Stimulated activated CD8-positive, alpha-beta memory T cell treated with anti-CD3 and anti-CD28 coated beads, Interleukin-4, amount 100 ng/mL, for 48 hours (primary cell): ENCODE measurements around the gene ZFYVE28.

Source experiments
- DNase-seq: peaks from one replicate; pipeline ENCODE4 v3.0.0-alpha.2; 2020

ZFYVE28 gene

DNA sequence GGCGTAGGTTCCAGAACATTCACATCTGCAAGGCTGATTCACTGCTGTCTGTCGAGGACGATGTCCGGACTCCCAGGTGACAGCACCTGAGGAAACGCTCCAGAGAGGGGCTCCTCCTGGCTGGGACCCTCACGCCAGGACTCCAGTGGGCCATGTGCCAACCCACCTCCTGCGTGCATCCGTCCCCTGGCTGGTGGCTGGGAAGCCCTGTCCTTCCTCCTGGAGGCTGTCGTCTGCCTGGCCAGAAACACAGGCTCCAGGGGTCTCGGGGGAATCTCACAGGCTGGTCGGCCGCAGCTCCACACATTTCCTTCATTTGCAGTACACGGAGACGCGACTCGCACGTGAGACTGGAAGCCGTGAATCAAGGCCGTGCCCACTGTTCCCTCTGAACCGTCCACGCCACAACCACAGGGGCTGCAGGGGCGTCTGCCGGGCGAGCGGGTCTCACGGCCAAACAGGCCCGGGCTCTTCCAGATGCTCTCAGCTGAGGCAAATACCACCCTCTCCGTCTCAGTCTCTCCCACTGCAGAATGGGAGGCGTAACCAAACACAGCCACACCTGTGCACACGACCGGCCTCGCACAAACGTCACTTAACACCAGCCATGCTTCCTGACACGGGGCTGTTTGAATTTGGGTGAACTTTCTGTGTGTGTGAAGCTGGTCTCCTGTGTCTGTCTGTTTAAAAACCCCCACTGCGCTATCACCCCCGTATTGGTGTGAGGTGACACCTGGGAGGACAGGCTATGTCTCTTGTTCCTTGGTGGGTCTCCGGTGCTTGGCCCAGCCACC is 117.8 kb downstream of the ZFYVE28 start:
- peak; percentile 18 for DNase-seq

DNA sequence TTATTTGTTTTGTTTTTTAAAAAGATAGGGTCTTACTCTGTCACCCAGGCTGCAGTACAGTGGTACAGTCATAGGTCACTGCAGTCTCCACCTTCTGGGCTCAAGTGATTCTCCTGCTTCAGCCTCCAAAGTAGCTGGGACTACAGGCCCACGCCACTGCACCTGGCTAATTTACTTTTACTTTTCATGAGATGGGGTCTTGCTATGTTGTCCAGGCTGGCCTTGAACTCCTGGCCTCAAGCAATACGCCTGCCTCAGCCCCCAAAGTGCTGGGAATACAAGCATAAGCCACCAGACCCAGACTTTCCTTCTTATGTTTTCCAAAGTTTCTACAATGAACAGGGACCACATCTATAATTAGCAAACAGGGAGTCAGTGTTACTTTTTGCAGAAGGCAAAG is 118.7 kb downstream of the ZFYVE28 start:
- peak; percentile 7 for DNase-seq

DNA sequence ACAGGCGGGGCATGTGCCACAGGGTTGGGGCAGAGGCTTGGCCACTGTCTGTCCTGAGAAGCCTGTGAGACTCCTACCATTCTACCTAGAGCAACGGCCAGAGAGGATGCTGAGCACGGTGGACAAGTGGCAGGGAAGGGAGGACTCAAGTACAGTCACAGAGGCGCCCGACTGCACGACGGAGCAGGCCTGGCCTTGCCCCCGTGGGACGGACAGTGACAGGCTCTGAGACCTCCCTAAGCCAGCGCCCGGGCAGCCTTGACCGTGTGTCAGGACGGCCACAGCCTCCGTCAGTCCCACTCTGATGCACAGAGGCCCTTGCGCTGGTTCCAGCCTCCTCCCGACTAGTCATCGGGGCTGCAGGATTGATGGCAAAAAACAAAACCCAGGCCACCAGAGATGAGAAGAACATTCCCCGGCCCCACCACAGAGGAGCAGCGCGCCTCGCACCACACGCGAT is 119.9 kb downstream of the ZFYVE28 start:
- peak; percentile 15 for DNase-seq

DNA sequence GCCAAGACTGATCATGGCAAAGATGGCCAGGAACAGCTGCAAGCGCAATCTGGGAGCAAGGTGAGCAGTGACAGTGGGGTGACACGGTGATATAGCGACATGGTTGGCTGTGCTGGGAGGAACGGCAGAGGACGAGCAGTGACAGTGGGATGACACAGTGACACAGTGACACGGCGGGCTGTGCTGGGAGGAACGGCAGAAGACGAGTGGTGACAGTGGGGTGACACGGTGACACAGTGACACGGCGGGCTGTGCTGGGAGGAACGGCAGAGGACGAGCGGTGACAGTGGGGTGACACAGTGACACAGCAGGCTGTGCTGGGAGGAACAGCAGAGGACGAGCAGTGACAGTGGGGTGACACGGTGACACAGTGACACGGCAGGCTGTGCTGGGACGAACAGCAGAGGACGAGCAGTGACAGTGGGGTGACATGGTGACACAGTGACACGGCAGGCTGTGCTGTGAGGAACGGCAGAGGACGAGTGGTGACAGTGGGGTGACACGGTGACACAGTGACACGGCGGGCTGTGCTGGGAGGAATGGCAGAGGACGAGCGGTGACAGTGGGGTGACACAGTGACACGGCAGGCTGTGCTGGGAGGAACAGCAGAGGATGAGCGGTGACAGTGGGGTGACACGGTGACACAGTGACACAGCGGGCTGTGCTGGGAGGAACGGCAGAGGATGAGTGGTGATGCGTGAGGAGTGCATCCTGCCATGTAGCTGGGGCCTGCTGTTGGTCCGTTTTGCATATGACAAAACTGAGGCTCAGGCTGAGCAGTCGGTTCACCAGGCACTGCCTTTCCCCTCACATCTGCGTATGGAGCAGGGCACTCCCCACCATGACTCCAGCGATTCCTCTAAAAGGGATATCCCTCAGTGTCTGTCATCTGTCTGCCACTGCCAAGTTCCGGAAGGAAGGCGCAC is 120.6 kb downstream of the ZFYVE28 start:
- peak; percentile 27 for DNase-seq

DNA sequence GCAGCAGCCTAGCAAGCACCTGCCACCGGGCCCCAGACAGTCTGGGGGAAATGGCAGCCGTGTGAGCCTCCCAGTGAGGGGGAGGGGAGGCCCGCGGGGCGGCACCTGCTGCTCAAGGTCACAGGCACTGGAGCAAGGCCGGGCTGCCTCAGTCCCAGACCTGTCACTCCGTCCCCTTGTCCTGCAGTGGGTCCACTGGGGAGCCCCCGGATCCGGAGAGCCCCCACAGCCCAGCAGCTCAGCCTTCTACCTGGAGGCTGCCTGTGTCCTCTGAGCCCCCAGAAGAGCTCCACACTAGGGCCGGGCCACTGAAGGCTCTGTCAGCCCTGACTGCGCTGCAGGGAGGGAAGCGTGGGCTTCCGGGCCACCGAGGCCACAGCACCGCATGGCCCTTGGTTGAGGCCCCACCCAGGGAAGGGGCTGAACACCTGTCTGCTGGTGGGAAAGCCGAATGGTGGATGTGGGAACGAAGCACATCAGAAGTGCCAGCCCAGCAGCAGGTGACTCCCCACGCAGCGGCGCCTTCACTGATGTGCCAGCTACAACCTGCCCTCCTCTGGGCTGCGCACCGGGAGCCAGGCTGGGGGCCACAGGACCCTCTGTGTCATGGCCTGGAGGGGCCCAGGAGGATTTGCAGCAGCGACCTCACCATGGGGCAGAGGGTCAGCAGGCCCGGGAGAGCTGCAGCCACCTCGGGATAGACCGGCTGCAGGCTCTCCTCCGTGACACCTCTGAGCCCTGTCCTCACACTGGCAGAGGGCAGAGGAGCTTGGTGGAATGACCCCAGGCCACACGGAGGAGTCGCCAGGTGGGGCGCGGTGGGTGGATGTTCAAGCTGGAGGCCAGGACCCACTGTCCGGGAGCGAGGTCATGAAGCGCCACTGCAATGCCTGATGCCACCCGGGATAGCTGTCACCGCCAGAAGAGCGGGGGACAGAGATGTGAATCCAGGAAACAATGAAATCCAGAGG is 121.5 kb downstream of the ZFYVE28 start:
- peak; percentile 34 for DNase-seq

DNA sequence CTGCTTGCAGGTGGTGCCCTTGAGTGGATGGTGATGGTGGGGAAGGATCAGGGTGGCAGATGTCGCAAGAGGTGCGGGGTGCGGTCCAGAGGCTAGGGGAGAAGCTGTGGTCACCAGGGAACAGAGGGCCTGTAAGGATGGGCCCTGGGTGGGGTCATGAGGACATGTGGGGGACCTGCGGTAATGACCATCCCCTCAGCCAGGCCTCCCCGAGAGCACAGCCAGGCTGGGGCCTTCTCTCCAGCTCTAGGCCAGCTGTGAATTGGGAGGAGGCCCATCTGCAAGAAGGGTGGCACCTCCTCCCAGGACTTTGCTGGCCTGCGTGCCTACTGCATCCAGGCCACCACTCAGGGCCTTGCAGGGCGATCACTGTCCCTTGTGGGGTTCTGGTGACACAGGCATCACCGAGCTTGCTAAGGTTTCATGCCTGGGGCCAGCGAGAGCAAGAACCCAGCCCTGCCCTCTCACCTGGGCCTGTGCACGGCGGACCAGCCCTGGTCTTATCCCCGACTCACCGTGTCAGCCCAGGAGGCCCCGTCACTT is 122.5 kb downstream of the ZFYVE28 start:
- DNase-seq: peak; percentile 23

DNA sequence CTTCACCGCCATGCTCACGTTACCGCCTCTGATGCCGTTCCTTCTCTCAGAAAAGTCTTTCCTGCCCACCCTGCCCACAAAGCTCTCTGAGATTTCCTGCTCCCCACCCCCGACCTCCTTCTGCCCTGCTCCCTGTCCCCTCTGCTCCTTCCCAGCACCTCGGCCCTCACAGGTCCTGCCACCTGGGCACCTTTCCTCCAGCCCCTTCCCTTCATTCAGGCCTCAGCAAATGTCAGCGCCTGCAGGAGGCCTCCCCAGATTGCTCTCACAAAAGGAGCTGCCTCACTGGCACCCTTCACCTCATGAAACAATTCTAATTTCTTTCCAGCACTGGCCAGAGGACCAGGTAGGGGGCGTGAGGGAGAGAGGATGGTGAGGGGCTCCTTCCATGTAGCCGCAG is 122.9 kb downstream of the ZFYVE28 start:
- DNase-seq: no peak

DNA sequence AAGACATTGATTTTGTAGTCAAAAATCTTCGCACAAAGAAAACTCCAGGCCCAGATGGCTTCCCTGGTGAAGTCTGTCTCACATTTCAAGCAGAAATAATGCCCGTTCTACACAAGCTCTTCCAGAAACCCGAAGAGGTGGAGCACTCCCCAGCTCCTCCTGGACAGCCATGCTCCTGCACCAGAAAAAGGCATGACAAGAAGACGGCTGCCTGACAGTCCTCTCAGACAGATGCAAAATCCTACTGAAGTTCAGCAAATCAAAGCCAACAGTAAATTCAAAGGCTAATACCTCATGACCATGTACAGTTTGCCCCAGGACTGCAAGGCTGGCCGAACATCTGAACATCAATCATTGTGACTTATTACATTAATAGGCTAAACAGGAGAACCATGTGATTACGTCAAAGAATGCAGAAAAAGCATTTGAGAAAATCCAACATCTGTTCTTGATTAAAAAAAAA is 125.8 kb downstream of the ZFYVE28 start:
- DNase-seq: peak; percentile 16

DNA sequence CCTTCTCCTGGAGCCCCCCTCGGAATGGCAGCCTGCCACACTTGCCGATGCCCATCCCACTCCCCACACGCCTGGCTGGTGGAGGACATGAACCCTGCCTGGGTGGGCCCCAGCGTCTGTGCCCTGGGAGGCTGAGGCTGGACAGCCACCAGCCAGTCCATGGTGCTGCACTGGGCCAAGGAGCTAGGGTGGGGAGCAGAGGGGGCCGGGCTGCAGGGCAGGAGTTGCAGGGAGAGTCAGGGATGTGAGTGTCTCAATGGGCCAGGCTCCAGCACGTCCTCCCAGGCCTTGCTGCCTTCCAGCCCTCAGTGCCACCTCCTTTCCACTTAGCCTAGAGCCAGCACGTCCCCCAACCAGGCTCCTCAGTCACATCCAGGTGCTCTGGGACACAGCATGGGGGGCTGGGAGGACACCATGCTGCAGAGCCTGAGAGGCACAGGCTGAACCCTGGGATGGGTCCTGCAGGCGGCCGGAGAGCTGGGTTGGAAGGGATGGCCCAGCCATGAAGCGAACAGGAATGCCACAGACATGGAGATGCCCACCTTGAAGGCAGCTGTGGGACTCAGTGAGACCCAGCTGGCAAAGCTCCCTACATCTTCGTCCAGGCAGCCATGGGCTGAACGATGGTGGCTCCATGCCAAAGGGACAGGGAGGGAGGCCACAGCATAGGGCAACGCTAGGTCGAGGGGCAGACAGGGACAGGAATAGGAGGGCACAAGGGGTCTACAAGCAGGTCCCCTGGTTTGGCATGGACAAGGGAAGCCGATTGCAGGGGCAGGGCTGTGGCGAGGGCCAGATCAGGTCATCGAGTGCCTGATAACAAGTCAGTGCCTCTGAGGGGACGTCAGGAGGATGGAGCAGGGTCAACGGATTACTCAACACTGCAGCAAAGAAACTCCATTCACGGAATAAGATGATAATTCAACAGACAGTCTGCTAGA is 126.5 kb downstream of the ZFYVE28 start:
- peak; percentile 17 for DNase-seq

DNA sequence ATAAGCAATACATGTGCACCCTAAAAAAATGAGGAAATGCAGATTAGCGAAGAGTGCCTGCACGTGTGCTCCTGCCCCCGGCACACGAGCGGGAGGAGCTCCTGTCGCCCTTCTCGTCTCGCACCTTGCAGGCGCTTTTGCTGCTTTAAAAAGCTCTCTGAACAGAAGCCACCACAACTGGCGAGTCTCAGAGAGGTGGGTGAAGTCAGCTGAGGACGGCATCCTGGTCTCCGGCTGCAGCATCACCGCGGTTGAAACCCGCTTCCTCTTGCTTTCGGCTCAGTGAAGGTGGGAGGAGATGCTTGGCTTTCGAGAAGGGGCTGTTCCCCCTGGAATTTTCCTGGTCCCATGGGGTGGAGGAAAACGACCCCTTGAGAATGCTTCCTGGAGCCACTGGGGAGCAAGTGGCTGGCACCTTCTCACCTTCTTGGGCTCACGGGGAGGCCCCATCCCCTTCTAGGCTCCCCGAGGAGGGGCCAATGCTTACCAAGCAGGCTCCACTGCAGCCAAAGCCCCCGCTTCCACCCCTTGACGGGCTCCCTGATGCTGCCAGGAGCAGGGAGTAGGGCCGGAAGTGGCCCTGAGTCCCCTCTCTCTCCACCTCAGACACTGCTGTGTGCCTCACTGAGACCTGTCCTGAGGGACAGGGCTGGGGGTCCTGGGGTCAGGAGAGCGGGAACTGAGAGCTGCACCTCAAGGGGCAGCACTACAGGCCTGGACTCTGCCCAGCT is 127.3 kb downstream of the ZFYVE28 start:
- DNase-seq: peak; percentile 68

DNA sequence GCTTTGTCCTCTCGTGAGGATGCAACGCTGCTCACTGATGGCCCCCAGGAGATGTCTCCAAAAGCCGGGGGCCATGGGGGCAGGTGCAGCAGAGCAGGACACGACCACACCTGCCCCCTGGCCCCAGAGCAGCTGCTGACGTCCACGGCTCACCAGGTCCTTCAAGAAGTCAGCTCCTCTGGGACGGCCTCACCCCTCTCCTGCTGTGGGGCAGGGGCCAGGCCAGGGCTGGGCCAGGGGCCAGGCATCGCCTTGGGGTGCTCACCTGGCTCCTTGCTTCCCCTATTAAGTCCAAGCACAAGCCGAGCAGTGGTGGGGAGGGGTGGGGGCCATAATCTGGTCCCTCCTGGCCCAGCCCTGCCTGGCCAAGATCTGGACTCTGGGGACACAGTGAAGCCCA is 128.0 kb downstream of the ZFYVE28 start:
- no peak for DNase-seq

DNA sequence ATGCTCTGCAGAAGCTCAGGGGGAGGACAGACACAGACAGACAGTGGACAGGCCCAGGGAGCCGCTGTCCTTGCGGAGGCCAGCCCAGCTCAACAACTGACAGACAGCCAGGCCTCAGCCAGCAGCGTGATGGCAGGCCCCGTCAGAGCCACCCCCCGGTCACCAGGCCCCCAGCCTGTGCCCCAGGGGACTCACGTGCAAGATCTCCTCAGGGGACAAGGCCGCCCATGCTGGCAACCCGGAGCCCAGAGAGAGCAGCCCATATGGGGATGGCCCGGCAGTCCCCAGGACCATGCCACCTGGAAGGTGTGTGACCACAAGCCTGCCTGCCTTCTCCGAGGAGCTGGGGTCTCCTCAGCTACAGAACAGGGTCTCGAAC is 128.5 kb downstream of the ZFYVE28 start:
- peak; percentile 20 for DNase-seq

DNA sequence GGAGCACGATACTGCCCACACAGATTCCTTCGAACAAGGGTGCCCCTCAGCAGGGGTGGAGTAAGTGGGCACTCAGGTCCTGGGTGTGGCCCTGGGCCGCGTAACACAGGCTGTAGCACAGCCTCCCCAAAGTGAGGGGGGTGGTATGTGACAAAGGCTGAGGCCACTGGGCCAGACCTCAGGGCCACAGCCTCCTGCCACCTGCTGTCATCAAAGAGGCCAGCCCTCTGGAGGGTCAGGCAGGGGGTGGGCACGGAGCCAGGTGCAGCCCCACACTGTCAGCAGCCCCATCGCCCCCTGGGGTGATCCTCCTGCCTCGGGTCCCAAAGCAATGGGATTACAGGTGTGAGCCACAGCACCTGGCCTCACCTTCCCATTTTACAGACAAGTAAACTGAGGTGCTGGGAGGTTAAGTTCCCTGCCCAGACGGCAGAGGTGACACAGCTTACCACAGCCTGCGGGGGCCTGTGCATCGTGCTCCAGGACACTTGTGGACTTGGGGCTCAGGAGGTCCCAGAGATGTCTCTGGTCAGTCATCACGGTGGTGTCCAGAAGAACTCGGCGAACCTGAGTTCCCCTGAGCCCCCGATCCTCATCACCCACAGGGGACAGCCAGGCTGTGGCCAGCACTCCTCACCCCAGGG is 129.0 kb downstream of the ZFYVE28 start:
- peak; percentile 18 for DNase-seq

DNA sequence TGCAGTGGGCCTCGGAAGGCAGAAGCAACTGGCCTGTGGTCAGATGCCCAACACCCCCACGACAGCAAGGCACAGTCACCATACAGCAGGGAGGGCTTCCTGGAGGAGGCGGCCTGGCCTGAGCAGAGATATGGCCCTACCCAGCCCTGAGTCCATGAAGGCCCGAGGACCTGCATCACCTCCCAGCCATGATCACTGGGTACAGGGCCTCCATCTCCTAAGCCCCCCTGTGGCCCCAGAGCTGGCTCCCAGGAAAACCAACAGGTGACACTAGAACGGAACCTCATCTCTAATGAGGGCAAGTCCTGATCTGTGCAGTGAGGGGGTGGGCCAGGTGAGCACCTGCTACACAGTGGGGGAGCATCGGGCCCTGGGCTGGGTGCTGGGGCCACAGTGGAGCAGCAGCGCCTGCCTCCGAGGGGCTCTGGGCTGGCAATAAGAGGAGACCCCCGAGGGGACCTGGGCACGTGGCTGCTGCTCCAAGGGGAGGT is 130.3 kb downstream of the ZFYVE28 start:
- DNase-seq: peak; percentile 22

DNA sequence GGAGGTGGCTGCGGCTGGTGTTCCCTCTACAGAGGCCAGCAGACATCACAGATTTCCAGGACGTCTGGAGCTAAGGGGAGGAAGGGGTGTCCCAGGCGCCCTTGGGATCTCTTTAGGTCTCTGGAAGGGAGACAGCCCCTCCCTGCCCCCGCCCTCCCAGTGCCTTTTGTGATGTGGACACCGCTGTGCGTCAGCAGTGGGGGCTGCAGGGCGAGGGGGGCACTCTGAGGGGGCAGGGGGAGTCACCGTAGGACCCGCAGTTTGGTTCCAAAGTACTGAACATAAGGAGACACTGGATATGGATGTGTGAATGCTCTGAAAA is 130.9 kb downstream of the ZFYVE28 start:
- no peak for DNase-seq

DNA sequence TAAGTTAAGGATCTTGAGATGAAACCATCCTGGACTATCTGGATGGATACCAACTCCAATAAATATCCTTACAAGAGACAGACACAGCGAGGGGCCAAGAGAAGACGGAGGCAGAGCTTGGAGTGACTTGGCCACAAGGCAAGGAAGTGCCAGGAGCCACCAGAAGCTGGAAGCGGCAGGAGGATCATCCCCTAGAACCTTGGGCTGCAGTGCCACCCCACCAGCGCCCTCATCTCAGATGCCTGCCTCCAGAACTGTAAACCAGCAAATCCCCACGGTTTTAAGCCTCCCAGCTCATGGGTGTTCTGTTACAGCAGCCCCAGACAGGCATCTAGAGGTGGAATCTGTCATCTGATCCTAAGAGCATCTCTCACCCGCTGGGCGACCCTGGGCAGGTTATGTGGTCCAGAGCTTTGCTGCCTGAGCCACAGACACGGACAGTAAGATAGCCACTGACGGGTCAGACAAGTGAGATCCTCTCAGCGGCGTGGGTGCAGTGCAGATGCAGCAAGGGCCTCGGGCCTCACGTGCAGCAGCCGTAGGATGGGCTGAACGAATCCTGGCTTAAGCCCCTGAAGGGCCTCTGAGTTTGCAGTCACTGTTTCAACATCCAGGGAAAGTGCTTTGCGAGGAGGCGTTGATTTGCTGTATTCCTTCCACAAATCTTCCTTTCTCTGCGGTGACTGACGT is 131.4 kb downstream of the ZFYVE28 start:
- DNase-seq: no peak

DNA sequence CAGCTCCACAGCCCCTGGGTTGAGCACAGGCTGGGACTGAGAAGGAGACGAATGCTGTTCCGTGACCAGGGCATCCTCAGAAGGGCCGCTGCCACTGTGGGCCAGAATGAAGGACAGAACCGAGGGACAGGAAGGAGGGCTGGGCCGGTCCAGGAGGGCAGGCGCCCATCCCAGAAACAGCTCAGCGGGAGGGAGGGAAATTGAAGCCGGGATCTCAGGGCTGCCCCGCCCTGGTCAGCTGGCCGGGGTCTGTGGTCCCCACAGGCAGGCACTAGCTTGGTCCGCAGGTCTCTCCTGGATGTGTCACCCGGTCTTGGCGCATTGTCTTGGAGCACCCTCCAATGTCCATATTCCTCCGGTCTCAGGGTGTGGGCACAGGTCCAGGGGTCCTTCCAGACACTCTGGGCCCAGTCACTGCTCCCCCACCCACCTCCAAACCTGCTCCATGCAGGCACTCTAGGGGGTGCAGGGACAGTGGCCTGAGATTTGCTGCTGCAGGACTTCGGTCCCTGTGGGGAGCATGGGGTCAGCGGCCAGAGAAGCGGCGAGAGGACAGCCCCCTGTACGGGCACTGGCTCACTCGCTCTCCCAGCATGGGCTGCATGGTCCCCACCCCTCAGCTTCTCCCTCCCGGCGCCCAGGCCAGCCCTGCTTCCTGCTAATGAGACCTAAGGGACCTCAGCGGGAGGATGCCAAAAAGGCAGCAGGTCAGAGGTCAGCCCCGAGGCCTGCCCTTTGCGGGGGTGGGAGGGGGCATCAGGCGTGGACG is 132.6 kb downstream of the ZFYVE28 start:
- DNase-seq: no peak

DNA sequence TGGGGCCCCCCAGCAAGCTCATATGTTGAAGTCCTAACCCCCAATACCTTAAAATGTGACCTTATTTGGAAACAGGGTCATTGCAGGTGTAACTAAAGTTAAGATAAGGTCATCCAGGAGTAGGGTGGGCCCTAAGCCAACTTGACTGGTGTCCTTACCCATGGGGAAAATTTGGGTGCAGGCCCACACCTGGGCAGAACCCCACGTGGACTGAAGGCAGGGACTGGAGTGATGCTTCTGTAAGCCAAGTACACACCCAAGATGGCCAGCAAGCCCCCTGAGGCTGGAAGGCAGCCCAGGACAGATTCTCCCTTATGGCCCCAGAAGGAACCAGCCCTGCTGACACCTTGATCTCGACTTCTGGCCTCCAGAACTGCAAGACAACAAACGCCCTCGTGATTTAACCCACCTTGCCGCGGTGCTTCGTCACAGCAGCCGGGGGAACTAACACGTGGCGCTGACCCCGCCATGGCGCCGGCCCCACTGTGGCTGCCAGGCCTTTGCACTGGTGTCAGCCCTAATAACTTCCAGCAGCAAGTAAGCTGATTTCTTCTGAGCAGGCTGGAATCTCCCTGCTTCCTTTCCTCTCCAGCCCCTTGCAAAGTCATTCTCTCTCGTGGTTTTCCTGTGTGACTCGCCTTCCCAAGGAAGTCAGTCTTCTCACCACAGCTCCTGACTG is 133.4 kb downstream of the ZFYVE28 start:
- no peak for DNase-seq
